ENCODE results near the gene ERF.
A peak's percentile ranks its signal among the peaks of the same experiment; 100 is the strongest.

Gene ERF

DNA sequence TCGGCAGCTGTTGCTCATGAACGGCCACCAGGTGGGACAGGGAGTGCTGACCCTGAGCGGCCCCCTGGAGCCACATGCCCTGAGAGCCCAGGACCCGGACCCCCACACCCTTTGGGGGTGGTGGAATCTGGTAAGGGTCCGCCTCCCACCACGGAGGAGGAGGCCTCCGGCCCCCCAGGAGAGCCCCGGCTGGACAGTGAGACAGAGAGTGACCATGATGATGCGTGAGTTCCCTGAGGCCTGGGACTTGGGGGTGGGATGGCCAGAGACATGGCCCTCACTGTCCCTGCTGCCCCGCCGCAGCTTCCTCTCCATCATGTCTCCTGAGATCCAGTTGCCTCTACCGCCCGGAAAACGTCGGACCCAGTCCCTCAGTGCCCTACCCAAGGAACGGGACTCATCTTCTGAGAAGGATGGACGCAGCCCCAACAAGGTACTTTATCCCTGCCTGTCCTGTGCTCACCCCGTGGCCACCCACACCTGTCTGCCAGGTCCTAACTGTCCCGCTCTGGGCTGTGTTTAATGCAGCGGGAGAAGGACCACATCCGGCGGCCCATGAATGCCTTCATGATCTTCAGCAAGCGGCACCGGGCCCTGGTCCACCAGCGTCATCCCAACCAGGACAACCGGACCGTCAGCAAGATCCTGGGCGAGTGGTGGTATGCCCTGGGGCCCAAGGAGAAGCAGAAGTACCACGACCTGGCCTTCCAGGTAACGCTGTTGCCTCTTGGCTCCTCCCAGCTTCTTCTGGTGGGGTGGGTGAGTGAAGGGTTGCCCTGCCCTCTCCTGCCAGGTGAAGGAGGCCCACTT is 32.3 kb upstream of the ERF start:
- no peak for DNase-seq (ENCODE audit: low spot score)

- no peak for DNase-seq (ENCODE audit: low spot score)
These were observed 31.6 kb upstream of the ERF start for GRCh38 chr19:42286349-42287016.

DNA sequence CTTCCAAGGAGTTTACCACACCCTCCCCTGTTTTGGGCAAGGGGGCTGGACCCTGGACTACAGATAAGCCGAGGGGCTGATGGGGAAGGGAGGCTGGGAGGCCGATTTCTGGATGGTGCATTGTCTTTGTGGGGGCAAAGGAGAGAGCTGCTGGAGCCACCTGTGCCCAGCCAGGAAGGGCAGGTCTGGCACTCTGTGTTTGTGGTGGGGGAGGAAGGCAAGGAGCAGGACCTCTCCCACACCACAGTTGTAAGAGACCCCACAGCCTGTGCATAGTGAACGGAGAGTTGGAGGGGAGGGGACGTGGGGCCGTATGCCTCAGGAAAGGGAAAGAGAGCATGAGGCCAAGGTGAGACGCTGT is 31.0 kb upstream of the ERF start:
- no peak for DNase-seq (ENCODE audit: low spot score)

DNA sequence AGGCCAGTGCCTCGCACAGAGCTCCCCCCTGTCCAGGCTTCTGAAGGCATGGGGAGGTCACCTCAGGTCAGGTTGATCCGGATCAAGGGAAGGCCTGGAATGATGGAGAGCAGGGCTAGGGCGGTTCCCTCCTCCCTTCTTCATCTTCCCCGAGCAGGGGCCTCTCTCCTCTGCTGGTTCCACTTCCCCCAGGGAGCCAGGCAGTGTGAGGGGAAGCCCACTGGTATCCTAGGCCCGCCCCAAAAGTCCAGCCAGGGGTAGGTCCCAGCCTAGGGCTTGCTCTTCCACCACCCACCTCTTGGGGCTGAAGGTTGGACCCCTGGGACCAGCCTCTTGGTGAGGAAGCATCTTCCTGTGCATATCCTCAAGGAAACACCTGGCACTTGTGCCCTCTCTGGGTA is 30.6 kb upstream of the ERF start:
- no peak for DNase-seq (ENCODE audit: low spot score)

GRCh38 chr19:42284591-42285341 is 29.8 kb upstream of the ERF start:
- no peak for DNase-seq (ENCODE audit: low spot score)

DNA sequence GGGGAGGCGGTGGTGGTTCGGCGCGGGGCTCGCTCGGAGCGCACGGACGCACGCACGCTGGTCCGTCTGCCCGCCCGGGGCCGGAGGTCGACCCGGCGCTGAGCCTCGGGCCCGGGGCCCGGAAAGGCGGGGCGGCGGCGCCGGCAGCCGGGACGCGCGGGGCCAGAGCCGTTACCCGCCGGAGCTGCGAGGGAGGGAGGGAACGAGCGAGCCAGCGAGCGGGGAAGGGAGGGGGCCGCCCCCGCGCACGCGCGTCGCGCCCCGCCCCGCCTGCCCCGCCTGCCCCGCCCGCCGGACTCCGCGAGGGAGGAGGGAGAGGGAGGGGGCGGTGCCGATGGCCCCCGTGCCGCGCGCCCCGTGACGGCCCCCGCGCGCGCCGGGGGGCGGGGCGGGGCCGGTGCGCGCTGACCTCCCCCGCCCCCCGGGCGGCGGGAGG is 29.2 kb upstream of the ERF start:
- peak; percentile 94 for DNase-seq (ENCODE audit: low spot score)

DNA sequence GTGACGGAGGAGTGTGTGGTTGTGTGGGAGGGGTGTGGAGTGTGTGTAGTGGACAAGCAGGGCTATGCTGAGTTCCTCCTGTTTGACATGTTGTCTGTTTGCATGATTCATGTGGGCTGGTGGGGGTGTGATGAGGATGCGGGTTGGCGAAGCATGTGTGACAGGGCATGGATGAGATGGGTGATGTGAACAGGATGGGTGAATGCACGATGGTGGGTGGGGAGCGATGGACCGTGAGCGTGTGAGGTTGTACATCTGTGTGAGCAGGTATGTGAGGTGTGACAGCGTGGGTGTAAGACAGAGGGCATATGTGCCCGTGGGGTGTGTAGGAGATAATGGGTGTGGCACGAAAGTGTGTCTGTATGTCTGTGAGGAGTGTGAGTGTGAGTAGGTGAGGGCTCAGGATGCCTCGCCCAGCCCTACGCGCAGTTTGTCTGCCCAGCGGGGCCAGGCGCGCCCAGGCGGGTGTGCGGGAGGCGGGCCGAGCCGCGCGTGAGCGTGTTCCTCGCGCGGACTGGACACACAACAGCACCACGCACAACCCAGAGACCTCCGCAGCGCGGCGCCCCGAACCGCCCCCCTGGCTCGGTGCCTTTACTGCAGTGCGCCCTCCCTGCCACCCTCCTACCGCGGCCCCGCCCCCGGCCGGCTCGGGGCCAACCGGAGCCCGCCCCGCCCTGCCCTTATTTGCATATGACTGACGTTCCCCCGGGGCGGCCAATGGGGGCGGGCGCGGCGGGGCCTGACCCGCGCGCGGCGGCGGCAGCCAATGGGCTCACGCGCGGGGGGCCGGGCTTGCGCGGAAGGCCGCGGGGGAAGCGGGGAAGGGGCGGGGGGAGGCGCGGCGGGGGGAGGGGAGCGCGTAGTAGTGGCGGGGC is 28.5 kb upstream of the ERF start:
- DNase-seq (ENCODE audit: low spot score): peak; percentile 100

- DNase-seq (ENCODE audit: low spot score): no peak
These were observed 27.9 kb upstream of the ERF start for GRCh38 chr19:42282819-42283187.

DNA sequence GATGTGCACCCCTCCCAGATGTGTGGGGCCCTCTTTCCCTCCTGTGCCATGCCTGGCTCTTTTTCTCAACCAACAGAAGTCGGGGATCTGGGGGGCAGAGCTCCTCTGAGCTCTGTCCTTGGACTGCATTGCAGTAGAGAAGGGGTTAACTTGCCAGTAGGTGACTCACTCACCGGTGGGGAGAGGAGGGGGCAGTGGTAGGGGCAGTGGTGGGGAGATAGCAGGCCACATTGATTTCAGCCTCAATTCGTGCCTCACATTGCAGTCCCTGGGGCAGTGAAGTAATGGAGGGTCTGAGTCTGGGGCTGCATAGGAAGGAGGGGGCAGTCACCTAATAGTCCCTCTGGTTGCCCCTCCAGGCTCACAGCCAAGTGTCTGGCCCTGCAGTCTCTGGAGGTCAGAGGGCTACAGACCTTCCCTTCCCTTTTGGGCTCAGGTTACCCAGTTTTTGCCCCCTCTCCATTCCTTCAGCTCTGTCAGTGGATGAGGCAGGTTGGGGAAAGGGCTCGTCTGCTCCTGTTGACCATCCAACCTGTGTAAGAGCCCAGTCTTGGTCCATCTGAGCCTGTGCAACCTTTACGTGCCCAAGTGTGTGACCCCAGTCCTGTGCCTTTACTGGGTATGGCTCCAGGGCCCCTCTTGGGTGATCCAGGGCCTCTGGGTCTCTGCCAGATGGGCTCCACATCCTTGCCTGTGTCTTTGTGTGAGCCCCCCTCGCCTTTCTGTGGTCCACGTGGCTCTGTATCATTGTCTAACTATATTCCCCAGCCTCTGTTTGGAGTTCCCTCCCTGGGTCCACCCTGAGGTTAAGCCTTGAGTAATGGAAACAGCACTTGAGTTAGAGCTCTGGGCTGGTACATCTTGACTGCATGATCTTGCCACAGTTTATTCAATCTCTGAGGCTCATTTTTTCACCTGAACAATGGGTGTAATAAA is 27.2 kb upstream of the ERF start:
- no peak for DNase-seq (ENCODE audit: low spot score)

- DNase-seq (ENCODE audit: low spot score): no peak
These were observed 26.4 kb upstream of the ERF start for GRCh38 chr19:42281146-42281826.

DNA sequence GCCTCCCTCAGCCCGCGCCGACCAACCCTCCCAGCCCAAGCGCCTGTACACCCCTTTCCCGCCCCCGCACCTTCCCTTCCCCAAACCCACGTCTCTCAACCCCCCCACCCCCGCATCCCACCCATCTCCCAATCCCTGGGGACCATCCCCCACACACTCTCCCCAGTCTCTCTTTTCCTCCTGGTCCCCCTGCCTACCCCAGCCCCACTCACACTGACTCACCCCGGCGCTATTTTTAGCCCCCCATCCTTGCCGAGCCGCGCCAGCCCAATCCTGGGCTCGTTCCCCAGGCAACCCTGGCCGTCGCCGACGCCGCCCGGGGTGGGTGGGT is 25.9 kb upstream of the ERF start:
- peak; percentile 63 for DNase-seq (ENCODE audit: low spot score)

DNA sequence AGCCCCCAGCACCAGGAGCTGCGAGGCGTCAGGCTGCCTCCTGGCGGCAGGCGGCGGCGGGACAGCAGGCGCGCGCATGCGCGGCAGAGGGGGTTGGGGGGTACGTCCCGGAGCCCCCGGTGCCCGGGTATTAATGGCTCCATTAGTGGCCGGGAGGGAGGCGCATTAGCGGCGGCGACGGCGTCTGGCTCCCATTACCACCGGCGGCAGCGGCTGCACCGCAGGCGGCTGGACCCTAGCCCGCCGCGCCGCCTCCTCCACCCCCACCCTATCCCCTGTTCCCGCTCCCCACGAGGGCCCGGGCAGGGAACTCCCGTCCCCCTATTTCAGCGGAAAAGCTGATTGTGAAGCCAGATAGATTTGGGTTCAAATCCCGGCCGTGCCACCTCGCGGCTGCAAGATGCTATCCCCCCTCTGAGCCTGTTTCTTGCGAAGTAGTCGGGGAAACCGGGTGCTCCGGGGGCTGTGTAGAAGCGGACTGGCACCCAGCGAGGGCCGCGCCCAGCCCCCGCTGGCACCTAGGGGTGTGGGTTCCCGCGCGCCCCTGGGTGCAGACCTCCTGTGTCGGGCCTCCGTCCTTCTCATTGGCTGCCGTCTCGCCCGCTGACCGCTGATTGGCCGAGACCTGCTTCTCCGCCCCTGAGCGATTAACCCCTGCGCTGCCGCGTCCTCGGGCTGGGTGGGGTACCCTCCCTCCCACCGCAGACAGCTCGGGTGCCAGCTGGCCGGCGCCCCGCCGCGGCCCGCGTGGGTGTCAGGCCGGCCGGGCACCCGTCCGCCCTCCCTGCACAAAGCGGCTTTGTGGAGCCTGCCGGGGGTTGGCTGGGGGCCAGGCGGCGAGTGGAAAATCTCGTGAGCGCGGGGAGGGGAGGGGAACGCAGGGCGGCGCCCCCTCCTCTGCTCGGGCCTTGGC is 25.2 kb upstream of the ERF start:
- DNase-seq (ENCODE audit: low spot score): peak; percentile 100

- no peak for DNase-seq (ENCODE audit: low spot score)
These were observed 24.4 kb upstream of the ERF start for GRCh38 chr19:42279155-42279901.

DNA sequence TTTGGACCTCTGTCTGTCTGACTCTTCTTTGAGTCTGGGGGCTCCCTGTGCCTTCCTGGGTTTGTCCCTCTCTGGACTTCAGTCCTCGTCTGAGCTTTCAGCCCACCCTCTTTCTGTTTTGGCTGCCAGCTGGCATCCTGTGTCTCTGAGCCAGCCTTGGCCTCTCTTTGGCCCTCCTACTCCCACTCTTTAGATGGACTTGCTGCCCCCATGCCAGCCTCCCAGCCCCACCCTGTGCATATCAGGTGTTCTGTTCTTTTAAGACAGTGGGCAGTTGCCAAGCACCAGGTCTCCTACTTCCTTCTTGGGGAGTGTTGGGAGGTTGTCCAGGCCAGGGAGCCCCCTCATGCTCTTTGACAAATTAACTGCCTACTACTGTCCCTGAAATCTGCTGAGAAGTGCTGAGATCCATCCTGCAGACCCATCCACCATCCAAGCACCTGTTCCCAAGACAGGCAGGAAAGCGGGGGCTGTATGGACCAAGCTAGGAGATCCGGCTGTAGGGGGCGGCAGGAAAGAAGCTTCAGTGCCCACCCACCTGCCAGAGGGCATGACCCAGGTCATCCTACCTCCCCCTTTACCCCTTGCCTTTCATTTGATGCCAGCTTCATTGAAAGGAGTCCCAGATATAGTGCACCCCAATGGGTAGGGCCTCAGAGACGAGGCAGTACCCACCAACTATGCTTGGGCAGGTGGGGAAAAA is 23.7 kb upstream of the ERF start:
- DNase-seq (ENCODE audit: low spot score): no peak

DNA sequence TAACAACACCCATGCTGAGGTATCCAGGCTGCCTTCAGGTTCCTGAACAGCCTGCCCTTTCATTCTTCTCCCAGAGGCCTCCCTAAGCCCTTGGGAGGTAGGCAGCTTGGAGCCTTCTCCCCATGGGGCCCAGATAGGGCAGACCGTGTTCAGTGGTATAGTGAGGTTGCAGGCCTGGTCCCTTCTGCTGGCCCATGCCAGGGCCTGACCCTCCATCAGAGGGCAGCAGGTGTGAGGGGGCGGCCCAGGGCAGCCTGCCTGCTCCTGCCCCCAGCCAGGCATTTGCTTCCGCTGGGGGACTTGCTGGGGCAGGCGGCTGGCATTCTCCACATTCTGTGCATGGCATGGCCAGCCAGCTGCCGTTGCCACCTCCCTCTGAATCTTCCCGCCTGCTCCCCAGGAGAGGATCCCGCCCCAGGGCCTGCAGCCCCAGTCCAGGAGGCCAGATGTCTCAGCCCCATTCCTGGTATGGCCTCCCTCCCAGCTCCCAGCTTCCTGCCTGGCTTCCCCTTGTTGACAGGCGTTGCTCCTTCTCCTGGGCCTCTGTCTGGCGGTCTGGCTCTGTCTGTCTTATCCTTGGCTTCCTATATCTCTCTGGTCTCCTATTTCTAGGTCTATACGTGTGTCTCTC is 23.0 kb upstream of the ERF start:
- no peak for DNase-seq (ENCODE audit: low spot score)

DNA sequence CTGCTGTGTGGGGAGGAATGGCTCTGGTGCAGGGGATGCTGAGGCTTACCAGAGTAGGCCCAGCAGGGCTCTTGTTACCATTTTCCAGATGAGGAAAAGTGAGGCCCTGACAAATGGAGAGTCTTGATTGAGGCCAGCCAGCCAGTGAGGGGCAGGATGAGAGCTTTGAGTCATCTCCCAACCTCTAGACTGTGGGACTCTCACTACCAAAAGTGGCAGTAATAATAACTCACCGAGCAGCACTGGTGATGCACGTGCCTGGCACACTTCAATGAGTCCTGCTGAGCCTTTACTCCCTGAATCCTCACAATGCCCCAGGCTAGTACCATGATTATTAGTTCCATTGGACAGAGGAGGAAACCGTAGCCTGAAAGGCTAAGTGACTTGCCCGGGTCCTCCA is 21.9 kb upstream of the ERF start:
- no peak for DNase-seq (ENCODE audit: low spot score)

- DNase-seq (ENCODE audit: low spot score): no peak
These were observed 21.4 kb upstream of the ERF start for GRCh38 chr19:42276284-42276683.

DNA sequence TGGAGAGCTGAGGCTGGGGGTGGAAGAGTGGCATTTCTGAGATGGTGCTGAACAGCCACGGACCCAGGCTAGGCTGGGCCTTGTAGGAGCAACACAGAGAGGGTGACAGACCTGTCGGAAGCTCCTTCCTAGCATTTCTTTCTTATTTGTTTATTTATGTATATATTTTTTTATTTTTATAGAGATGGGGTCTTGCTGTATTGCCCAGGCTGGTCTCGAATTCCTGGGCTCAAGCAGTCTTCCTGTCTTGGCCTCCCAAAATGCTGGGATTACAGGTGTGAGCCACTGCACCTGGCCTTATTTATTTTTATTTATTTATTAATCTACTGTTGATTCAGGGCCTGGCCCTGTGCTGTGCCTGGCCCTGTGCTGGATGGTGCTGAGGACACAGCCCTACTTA is 20.6 kb upstream of the ERF start:
- no peak for DNase-seq (ENCODE audit: low spot score)
